Activated CD4-positive, alpha-beta T cell treated with anti-CD3 and anti-CD28 coated beads, Interleukin-2, amount 10 ng/mL, durations not matched to agents 24 days and 14 days (primary cell): ENCODE results near the gene POLR2J3. TPM values are rescaled to one million over a fixed set of nuclear protein-coding genes. Genes with fewer than 3 reads are reported as not detected.
"Not testable (repeated sequence)": the region's sequence is repeated elsewhere in the genome, so short reads cannot be mapped to it uniquely, and the experiment has no call there.

ENCODE experiments used
- DNase-seq: peaks from one replicate; pipeline ENCODE4 v3.0.0; 2022
- H3K27ac Mint-ChIP-seq: one replicate; pipeline ENCODE4 v1.8.0; 2022; ENCODE audit warnings: mild to moderate bottlenecking, mixed read lengths
- H3K27me3 Mint-ChIP-seq: one replicate; pipeline ENCODE4 v1.8.0; 2022; ENCODE audit warnings: mixed read lengths
- H3K36me3 Mint-ChIP-seq: one replicate; pipeline ENCODE4 v1.8.0; 2022; ENCODE audit warnings: low read depth, mild to moderate bottlenecking, mixed read lengths
- H3K4me1 Mint-ChIP-seq: one replicate; pipeline ENCODE4 v1.8.0; 2021; ENCODE audit warnings: mixed read lengths
- H3K4me3 Mint-ChIP-seq: one replicate; pipeline ENCODE4 v1.8.0; 2022; ENCODE audit warnings: mild to moderate bottlenecking, moderate library complexity, mixed read lengths
- H3K9me3 Mint-ChIP-seq: one replicate; pipeline ENCODE4 v1.8.0; 2021; ENCODE audit warnings: mixed read lengths
- intact Hi-C: fragments of 100-400 bp; cut with micrococcal nuclease; formaldehyde crosslinking; loops from one replicate; pipeline ENCODE4 v1.15.1; 2023
- total RNA-seq: library from RNA; stranded (reverse); gene quantifications from 2 replicates; pipeline ENCODE4 v1.2.3, GENCODE V29; 2022

Gene POLR2J3
- total RNA-seq, result 49.3 and 50.9 TPM in 2 replicates

GRCh38 chr7:102572261-102573239, at the start of gene POLR2J3:
TSS of gene POLR2J3 (minus strand) at chr7:102572583. CDS start at chr7:102572521, 62 bp downstream.
- Mint-ChIP-seq H3K4me3 (peak within 1 kb of the TSS; percentile 91), H3K27ac (peak within 1 kb of the TSS; percentile 93)
- H3K9me3 Mint-ChIP-seq, H3K27me3 Mint-ChIP-seq, intact Hi-C loops, H3K4me1 Mint-ChIP-seq, H3K36me3 Mint-ChIP-seq: not testable (repeated sequence)
- peak; percentile 100 for DNase-seq

GRCh38 chr7:102618122-102618521, 45.7 kb upstream of the POLR2J3 start:
- H3K4me3 Mint-ChIP-seq, intact Hi-C loops, H3K9me3 Mint-ChIP-seq, H3K27me3 Mint-ChIP-seq, H3K27ac Mint-ChIP-seq, H3K4me1 Mint-ChIP-seq, H3K36me3 Mint-ChIP-seq: not testable (repeated sequence)
- peak; percentile 50 for DNase-seq

GRCh38 chr7:102616507-102617125, 44.2 kb upstream of the POLR2J3 start, which contains the start of gene RASA4:
TSS of gene RASA4 (minus strand) at chr7:102616756. CDS start at chr7:102616689, 67 bp downstream.
- not testable (repeated sequence) for H3K36me3 Mint-ChIP-seq

GRCh38 chr7:102615930-102616329, 43.5 kb upstream of the POLR2J3 start:
- not testable (repeated sequence) for H3K36me3 Mint-ChIP-seq, H3K27me3 Mint-ChIP-seq

More at GRCh38 chr7:102616507-102617125, 44.2 kb upstream of the POLR2J3 start, which contains the start of gene RASA4:
- H3K4me1 Mint-ChIP-seq, H3K4me3 Mint-ChIP-seq, H3K27me3 Mint-ChIP-seq, H3K27ac Mint-ChIP-seq, intact Hi-C loops, H3K9me3 Mint-ChIP-seq: not testable (repeated sequence)
- peak; percentile 87 for DNase-seq

GRCh38 chr7:102614873-102615272, 42.5 kb upstream of the POLR2J3 start:
- H3K4me3 Mint-ChIP-seq, H3K27me3 Mint-ChIP-seq, H3K4me1 Mint-ChIP-seq, DNase-seq, H3K27ac Mint-ChIP-seq, intact Hi-C loops, H3K9me3 Mint-ChIP-seq, H3K36me3 Mint-ChIP-seq: not testable (repeated sequence)

More at GRCh38 chr7:102615930-102616329, 43.5 kb upstream of the POLR2J3 start:
- H3K4me1 Mint-ChIP-seq, intact Hi-C loops, H3K9me3 Mint-ChIP-seq, H3K27ac Mint-ChIP-seq, DNase-seq, H3K4me3 Mint-ChIP-seq: not testable (repeated sequence)

DNA sequence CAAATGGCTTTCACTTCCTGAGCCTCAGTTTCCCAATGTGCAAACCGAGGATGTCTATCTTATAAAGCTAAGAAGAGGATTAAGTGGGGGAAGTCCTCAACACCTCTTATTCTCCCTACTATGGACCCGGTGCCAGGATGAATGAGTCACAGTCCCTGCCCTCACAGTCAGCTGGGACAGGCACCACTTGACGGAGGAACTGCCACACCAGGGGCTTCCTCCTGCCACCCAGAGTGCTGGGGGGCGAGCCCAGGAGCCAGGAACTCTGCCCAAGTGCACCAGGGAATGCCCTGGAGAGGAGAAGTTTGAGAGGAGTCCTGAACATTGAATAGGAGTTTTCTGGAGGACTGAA, 41.9 kb upstream of the POLR2J3 start:
- H3K4me3 Mint-ChIP-seq, H3K4me1 Mint-ChIP-seq, H3K36me3 Mint-ChIP-seq, H3K9me3 Mint-ChIP-seq, H3K27me3 Mint-ChIP-seq, DNase-seq, intact Hi-C loops, H3K27ac Mint-ChIP-seq: not testable (repeated sequence)

DNA sequence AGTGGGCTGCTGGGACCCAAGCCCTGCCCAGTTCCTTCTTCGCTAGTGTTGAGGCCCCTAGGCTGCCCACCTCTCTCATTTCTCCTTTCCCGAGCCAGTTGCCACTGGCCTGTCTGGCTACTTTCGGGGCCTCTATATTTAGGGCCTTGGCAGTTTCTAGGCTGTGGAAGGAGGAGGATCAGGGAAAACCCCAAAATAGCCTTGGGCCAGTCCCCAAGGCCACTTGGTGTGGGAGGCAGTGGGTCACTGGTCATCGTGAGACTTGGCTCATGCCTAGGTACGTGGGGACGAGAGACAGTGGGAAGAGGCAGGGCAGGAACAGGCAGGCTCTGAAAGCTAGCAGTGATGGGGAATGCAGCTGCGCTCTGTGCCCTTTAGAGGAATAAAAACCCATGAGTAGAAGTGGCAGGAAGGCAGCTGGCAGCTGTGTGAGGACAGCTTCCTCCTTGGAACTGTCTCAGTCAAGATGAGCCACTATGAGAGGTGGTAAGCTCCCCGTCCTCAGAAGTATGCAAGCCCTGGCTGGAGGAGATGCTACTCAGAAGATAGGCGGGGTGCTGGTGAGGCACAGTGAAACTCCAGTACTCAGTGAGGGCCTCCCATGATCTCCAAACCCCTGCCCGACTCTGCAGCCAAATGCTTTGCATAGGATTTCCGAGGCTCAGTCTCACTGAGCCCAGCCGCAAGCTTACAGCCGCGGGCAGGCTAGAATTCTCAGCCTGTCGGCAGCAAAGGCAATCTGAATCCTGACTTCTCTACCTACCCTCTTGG, 41.4 kb upstream of the POLR2J3 start:
- H3K27ac Mint-ChIP-seq, H3K27me3 Mint-ChIP-seq, H3K9me3 Mint-ChIP-seq, intact Hi-C loops, H3K4me3 Mint-ChIP-seq, H3K36me3 Mint-ChIP-seq, H3K4me1 Mint-ChIP-seq: not testable (repeated sequence)
- DNase-seq, result peak; percentile 55

- DNase-seq, H3K27me3 Mint-ChIP-seq, H3K27ac Mint-ChIP-seq, intact Hi-C loops, H3K4me1 Mint-ChIP-seq, H3K36me3 Mint-ChIP-seq, H3K9me3 Mint-ChIP-seq: not testable (repeated sequence)
- peak overlapping the region; percentile 34 for H3K4me3 Mint-ChIP-seq
These were observed 39.4 kb upstream of the POLR2J3 start for GRCh38 chr7:102611675-102612325.

GRCh38 chr7:102611013-102611674, 38.8 kb upstream of the POLR2J3 start:
- not testable (repeated sequence) for H3K36me3 Mint-ChIP-seq

GRCh38 chr7:102610441-102610840, 38.1 kb upstream of the POLR2J3 start:
- H3K27ac Mint-ChIP-seq, intact Hi-C loops, H3K9me3 Mint-ChIP-seq, H3K27me3 Mint-ChIP-seq, H3K4me1 Mint-ChIP-seq, H3K4me3 Mint-ChIP-seq, H3K36me3 Mint-ChIP-seq: not testable (repeated sequence)
- DNase-seq, result peak; percentile 57

More at GRCh38 chr7:102611013-102611674, 38.8 kb upstream of the POLR2J3 start:
- intact Hi-C loops, H3K27ac Mint-ChIP-seq, H3K9me3 Mint-ChIP-seq, H3K4me3 Mint-ChIP-seq, DNase-seq, H3K4me1 Mint-ChIP-seq, H3K27me3 Mint-ChIP-seq: not testable (repeated sequence)

- H3K36me3 Mint-ChIP-seq, H3K4me3 Mint-ChIP-seq, DNase-seq, H3K27ac Mint-ChIP-seq, H3K27me3 Mint-ChIP-seq, intact Hi-C loops, H3K4me1 Mint-ChIP-seq, H3K9me3 Mint-ChIP-seq: not testable (repeated sequence)
These were observed 37.4 kb upstream of the POLR2J3 start for GRCh38 chr7:102609734-102610133.

GRCh38 chr7:102606848-102607247, 34.5 kb upstream of the POLR2J3 start:
- DNase-seq, result not testable (repeated sequence)

More at GRCh38 chr7:102606848-102607247, 34.5 kb upstream of the POLR2J3 start:
- H3K36me3 Mint-ChIP-seq, H3K27me3 Mint-ChIP-seq, H3K4me3 Mint-ChIP-seq, intact Hi-C loops, H3K9me3 Mint-ChIP-seq, H3K4me1 Mint-ChIP-seq, H3K27ac Mint-ChIP-seq: not testable (repeated sequence)
